ENCODE measurements around the gene KCNQ1OT1. TPM values are rescaled to one million over a fixed set of nuclear protein-coding genes. Genes with fewer than 3 reads are reported as not detected.

KCNQ1OT1 gene
- polyA plus RNA-seq, 1 of the 3 experiments (the other 2 are of a cell fraction), result 0.03 TPM

DNA sequence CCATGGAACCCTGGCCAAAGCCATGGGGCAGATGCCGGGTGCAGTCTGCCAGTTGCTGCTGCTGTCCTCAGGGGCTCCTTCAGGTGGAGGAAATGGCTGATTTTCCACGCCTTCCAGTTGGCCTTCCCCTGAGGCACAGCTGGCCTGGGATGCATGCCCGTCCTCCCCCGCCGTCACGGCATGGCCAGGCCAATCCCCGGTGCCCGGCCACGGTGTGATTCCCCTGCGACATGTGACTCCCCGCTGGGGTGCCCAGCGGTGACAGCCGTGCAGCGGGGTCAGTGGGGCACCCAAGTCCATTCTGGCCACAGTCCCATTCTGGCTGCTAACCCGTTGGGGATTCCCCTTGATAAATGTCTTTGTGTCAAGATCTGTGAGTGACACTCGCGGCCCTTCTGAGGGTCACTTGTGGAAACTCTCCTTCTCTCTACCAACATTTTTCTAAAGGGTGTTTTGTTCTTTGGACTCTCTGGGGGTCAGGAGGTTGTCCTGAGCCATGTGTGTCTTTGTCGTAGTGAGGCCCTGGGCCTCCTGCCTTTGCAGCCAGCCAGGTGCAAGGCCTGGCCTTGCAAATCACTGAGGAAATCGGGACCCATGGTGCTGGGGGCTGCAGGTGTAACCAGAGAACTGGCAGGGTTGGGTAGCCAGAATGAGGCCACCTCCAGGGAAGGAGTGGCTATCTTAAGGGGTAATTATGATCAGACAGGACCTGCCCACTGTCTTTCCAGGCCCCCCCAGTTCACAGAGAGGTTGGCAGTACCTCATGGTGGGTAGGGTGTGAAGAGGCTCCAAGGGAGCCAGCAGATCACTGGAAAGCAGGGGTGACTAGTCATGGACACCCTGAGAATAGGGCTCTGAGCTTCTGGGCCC lies 37.1 kb downstream of the KCNQ1OT1 start:
- ChIA-PET CTCF (no interaction called here), POLR2A (no interaction called here)
- TF ChIP-seq YY1 (IDR thresholded peaks at IDR 0.05; ENCODE audit: low read depth), result no peak
- Histone ChIP-seq H3F3A (replicated peaks; ENCODE audit: insufficient read depth) (no peaks in the 10 kb centered on the region), H3K9me2 (no peaks in the 10 kb centered on the region), H3K9ac (no peak overlapping the region), H3K27ac (ENCODE audit: low read depth in 2 of 2, low read length in 1 of 2) (no peak overlapping the region), H3K36me3 (replicated peaks in 1 of 2; ENCODE audit: control insufficient read depth in 1 of 2, insufficient read depth in 2 of 2, low read length in 1 of 2) (peaks cover 0 to 5% of the 10 kb centered on the region in 2 experiments), H3K79me2 (ENCODE audit: insufficient read depth) (no peaks in the 10 kb centered on the region), H3K4me3 (ENCODE audit: low read depth in 2 of 2, low read length in 1 of 2) (no peak overlapping the region), H2AFZ (ENCODE audit: low read depth) (no peak overlapping the region), H3K27me3 (ENCODE audit: insufficient read depth) (no peaks in the 10 kb centered on the region), H3K9me3 (0 out of 2 replicates have a peak, but pooled peaks cover 4% of the 10 kb centered on the region), H4K20me1 (ENCODE audit: insufficient read depth) (no peaks in the 10 kb centered on the region), H3K4me1 (ENCODE audit: control insufficient read depth in 1 of 2, insufficient read depth in 2 of 2, low read depth in 1 of 2, low read length in 1 of 2) (peaks cover 0 to 8% of the 10 kb centered on the region in 2 experiments; a peak in 1 of 4 replicates), H3K4me2 (no peak overlapping the region)
- no peak for DNase-seq
- 79% methylated on average over 7 of the region's 19 CpGs for WGBS (ENCODE audit: low lambda C conversion rate)

DNA sequence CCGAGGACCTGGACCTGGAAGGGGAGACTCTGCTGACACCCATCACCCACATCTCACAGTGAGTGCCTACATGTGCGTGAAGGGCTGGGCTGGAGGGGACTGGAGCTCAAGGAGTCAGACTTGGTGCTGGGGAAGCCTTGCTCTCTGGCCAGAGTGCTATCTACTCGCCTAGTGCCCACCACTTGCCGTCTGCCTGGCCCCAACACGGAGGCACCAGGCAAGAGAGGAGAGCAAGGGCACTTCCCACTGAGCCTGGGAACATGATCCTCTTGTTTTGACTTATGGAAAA lies 37.8 kb downstream of the KCNQ1OT1 start:
- no peaks in the 10 kb centered on the region for H3F3A ChIP-seq (replicated peaks; ENCODE audit: insufficient read depth)
- no peaks in the 10 kb centered on the region for H3K27me3 ChIP-seq (ENCODE audit: insufficient read depth)
- no peaks in the 10 kb centered on the region for H3K9me2 ChIP-seq
- H3K27ac ChIP-seq (ENCODE audit: low read depth in 2 of 2, low read length in 1 of 2), result no peak overlapping the region
- no peak overlapping the region for H3K4me2 ChIP-seq
- ChIA-PET POLR2A (interaction anchor here (1.5 kb wide), 1 partner anchor 117 kb away, joined by 5 read pairs; no protein-coding TSS in a partner anchor), CTCF (no interaction called here)
- peaks cover 0 to 5% of the 10 kb centered on the region in 2 experiments for H3K36me3 ChIP-seq (replicated peaks in 1 of 2; ENCODE audit: control insufficient read depth in 1 of 2, insufficient read depth in 2 of 2, low read length in 1 of 2)
- 66% methylated on average over 2 of the region's 5 CpGs for WGBS (ENCODE audit: low lambda C conversion rate)
- H3K79me2 ChIP-seq (ENCODE audit: insufficient read depth), result no peaks in the 10 kb centered on the region
- no peak overlapping the region for H2AFZ ChIP-seq (ENCODE audit: low read depth)
- no peak overlapping the region for H3K4me3 ChIP-seq (ENCODE audit: low read depth in 2 of 2, low read length in 1 of 2)
- no peak overlapping the region for H3K9ac ChIP-seq
- 0 out of 2 replicates have a peak, but pooled peaks cover 4% of the 10 kb centered on the region for H3K9me3 ChIP-seq
- TF ChIP-seq MXI1 (IDR thresholded peaks at IDR 0.05; ENCODE audit: low read depth, low read length), result no peak
- no peak for DNase-seq
- H3K4me1 ChIP-seq (ENCODE audit: control insufficient read depth in 1 of 2, insufficient read depth in 2 of 2, low read depth in 1 of 2, low read length in 1 of 2), result peaks cover 0 to 6% of the 10 kb centered on the region in 2 experiments; a peak in 1 of 4 replicates
- no peaks in the 10 kb centered on the region for H4K20me1 ChIP-seq (ENCODE audit: insufficient read depth)

- TF ChIP-seq IRF3 (IDR thresholded peaks at IDR 0.05; ENCODE audit: low read depth, low read length), result no peak
- TF ChIP-seq NRF1 (IDR thresholded peaks at IDR 0.05; ENCODE audit: low read depth, low read length), result no peak
- no peak for TF ChIP-seq RXRA (IDR thresholded peaks at IDR 0.05; ENCODE audit: borderline replicate concordance, low read depth)
- no peak for TF ChIP-seq FOXJ3 (CRISPR knock-in tag; IDR thresholded peaks at IDR 0.05)
- TF ChIP-seq YY1 (IDR thresholded peaks at IDR 0.05; ENCODE audit: low read depth), result no peak
- TF ChIP-seq FOSL2 (IDR thresholded peaks at IDR 0.05; ENCODE audit: borderline replicate concordance, low read depth), result no peak
- TF ChIP-seq GATA2 (CRISPR knock-in tag; IDR thresholded peaks at IDR 0.05), result no peak
- TF ChIP-seq MAX (IDR thresholded peaks at IDR 0.05; ENCODE audit: low read depth), result no peak
- TF ChIP-seq TEAD4 (IDR thresholded peaks at IDR 0.05; ENCODE audit: borderline replicate concordance, insufficient read depth), result no peak
- TF ChIP-seq ELF1 (IDR thresholded peaks at IDR 0.05), result no peak
- TF ChIP-seq POLR2AphosphoS5 (IDR thresholded peaks at IDR 0.05; ENCODE audit: low read depth, low read length), result no peak
- no peak for TF ChIP-seq ZBTB33 (IDR thresholded peaks at IDR 0.05; ENCODE audit: borderline replicate concordance, low read depth)
- H3K9me2 ChIP-seq, result no peaks in the 10 kb centered on the region
- no peak overlapping the region for H3K27ac ChIP-seq (ENCODE audit: low read depth in 2 of 2, low read length in 1 of 2)
- H3K4me1 ChIP-seq (ENCODE audit: control insufficient read depth in 1 of 2, insufficient read depth in 2 of 2, low read depth in 1 of 2, low read length in 1 of 2), result peaks cover 0 to 6% of the 10 kb centered on the region in 2 experiments; a peak in 1 of 4 replicates
- no peaks in the 10 kb centered on the region for H3F3A ChIP-seq (replicated peaks; ENCODE audit: insufficient read depth)
- ChIA-PET POLR2A (interaction anchor here (1.5 kb wide), 1 partner anchor 118 kb away, joined by 5 read pairs; no protein-coding TSS in a partner anchor), CTCF (interaction anchor here (0.9 to 1.3 kb wide), 2 partner anchors 128 to 225 kb away, joined by 3 to 4 read pairs; no protein-coding TSS in a partner anchor)
- peaks cover 0 to 5% of the 10 kb centered on the region in 2 experiments for H3K36me3 ChIP-seq (replicated peaks in 1 of 2; ENCODE audit: control insufficient read depth in 1 of 2, insufficient read depth in 2 of 2, low read length in 1 of 2)
- H3K9me3 ChIP-seq, result 0 out of 2 replicates have a peak, but pooled peaks cover 4% of the 10 kb centered on the region
- H3K9ac ChIP-seq, result no peak overlapping the region
- no peaks in the 10 kb centered on the region for H3K79me2 ChIP-seq (ENCODE audit: insufficient read depth)
- H3K27me3 ChIP-seq (ENCODE audit: insufficient read depth), result no peaks in the 10 kb centered on the region
- no peak overlapping the region for H3K4me3 ChIP-seq (ENCODE audit: low read depth in 2 of 2, low read length in 1 of 2)
- H4K20me1 ChIP-seq (ENCODE audit: insufficient read depth), result no peaks in the 10 kb centered on the region
- DNase-seq, result no peak
- no peak overlapping the region for H3K4me2 ChIP-seq
- 56% methylated on average over 3 of the region's 4 CpGs for WGBS (ENCODE audit: low lambda C conversion rate)
- no peak overlapping the region for H2AFZ ChIP-seq (ENCODE audit: low read depth)
Observed at GRCh38 chr11:2661173-2662023, 38.4 kb downstream of the KCNQ1OT1 start.

All from SK-N-SH (cell line).